CD14-positive monocyte (primary cell): ENCODE measurements around the gene VAMP4. TPM values are rescaled to one million over a fixed set of nuclear protein-coding genes. Genes with fewer than 3 reads are reported as not detected.

Experiments
- DNase-seq, 3 donors: peaks; one replicate each; pipeline ENCODE4 v3.0.0-alpha.2; 2011 to 2022
- H2AFZ ChIP-seq: 2 replicates; pipeline ENCODE4 v1.6.0; 2012; ENCODE audit warnings: mild to moderate bottlenecking, low read depth, low read length, inconsistent platforms; ENCODE audit not compliant: insufficient read depth, poor library complexity, severe bottlenecking
- H3K27ac ChIP-seq, 2 donors: 1 replicate in 1 of 2; 2 replicates in 1 of 2; pipeline ENCODE4 v1.5.1; 2012 to 2013; ENCODE audit warnings: low read length in 2 of 2, control low read depth in 1 of 2, inconsistent platforms in 1 of 2, low read depth in 1 of 2, mild to moderate bottlenecking in 1 of 2
- H3K27me3 ChIP-seq, 2 donors: one replicate each; pipeline versions ENCODE4 v1.6.0 to v1.6.1; 2011 to 2013; ENCODE audit warnings: low read length in 2 of 2; ENCODE audit not compliant: control insufficient read depth in 2 of 2, insufficient read depth in 2 of 2
- H3K36me3 ChIP-seq, 2 donors: replicated peaks in 1 of 2; 1 replicate in 1 of 2; 2 replicates in 1 of 2; pipeline versions ENCODE4 v1.5.1 to v1.6.1; 2012 to 2013; ENCODE audit warnings: low read length in 2 of 2, control low read depth in 1 of 2, inconsistent platforms in 1 of 2, mild to moderate bottlenecking in 1 of 2; ENCODE audit not compliant: insufficient read depth in 2 of 2, control insufficient read depth in 1 of 2
- H3K4me1 ChIP-seq, 2 donors: 1 replicate in 1 of 2; 2 replicates in 1 of 2; pipeline versions ENCODE4 v1.5.1 to v1.6.1; 2012 to 2013; ENCODE audit warnings: low read length in 2 of 2, control low read depth in 1 of 2, inconsistent platforms in 1 of 2, mild to moderate bottlenecking in 1 of 2, moderate library complexity in 1 of 2; ENCODE audit not compliant: insufficient read depth in 2 of 2, control insufficient read depth in 1 of 2
- H3K4me2 ChIP-seq: replicated peaks from 2 replicates; pipeline ENCODE3; 2012; ENCODE audit warnings: low read length, moderate library complexity, mild to moderate bottlenecking; ENCODE audit not compliant: poor library complexity, severe bottlenecking; ENCODE audit errors: extremely low read depth
- H3K4me3 ChIP-seq, 3 experiments: fragments of 200-600 bp in 1 of 3; sonication (generic) in 1 of 3; replicated peaks in 1 of 3; 1 replicate in 2 of 3; 2 replicates in 1 of 3; pipeline ENCODE4 v1.5.1; 2011 to 2013; ENCODE audit warnings: low read length in 3 of 3, mild to moderate bottlenecking in 3 of 3, control low read depth in 2 of 3, low read depth in 2 of 3, inconsistent platforms in 1 of 3, moderate library complexity in 1 of 3
- H3K79me2 ChIP-seq: 2 replicates; pipeline ENCODE4 v1.6.0; 2012; ENCODE audit warnings: mild to moderate bottlenecking, control low read depth, inconsistent platforms, low read length, moderate library complexity; ENCODE audit not compliant: insufficient read depth
- H3K9ac ChIP-seq: 2 replicates; pipeline ENCODE4 v1.6.0; 2017; ENCODE audit warnings: low read length, mild to moderate bottlenecking; ENCODE audit not compliant: insufficient read depth, poor library complexity, severe bottlenecking
- H3K9me3 ChIP-seq, 2 donors: replicated peaks in 1 of 2; 1 replicate in 1 of 2; 2 replicates in 1 of 2; pipeline versions ENCODE4 v1.5.1 to v1.6.1; 2012 to 2013; ENCODE audit warnings: low read length in 2 of 2, control low read depth in 1 of 2; ENCODE audit not compliant: control insufficient read depth in 1 of 2, insufficient read depth in 1 of 2
- H4K20me1 ChIP-seq: 2 replicates; pipeline ENCODE4 v1.6.0; 2012; ENCODE audit warnings: mild to moderate bottlenecking, low read length, control low read depth, moderate library complexity; ENCODE audit not compliant: insufficient read depth
- H3K27ac Mint-ChIP-seq, 7 donors: one replicate each; pipeline ENCODE4 v1.8.0; 2020; ENCODE audit warnings: mild to moderate bottlenecking in 7 of 7, mixed read lengths in 7 of 7, moderate library complexity in 6 of 7, inconsistent platforms in 2 of 7
- H3K27me3 Mint-ChIP-seq, 3 donors: one replicate each; pipeline ENCODE4 v1.8.0; 2021 to 2022; ENCODE audit warnings: low read depth in 3 of 3, mild to moderate bottlenecking in 3 of 3, mixed read lengths in 3 of 3, moderate library complexity in 3 of 3, inconsistent platforms in 1 of 3
- H3K36me3 Mint-ChIP-seq, 2 donors: one replicate each; pipeline ENCODE4 v1.8.0; 2020; ENCODE audit warnings: mixed read lengths in 2 of 2, inconsistent platforms in 1 of 2, mild to moderate bottlenecking in 1 of 2
- H3K4me1 Mint-ChIP-seq: one replicate; pipeline ENCODE4 v1.8.0; 2020; ENCODE audit warnings: mild to moderate bottlenecking, mixed read lengths
- H3K4me3 Mint-ChIP-seq, 2 donors: one replicate each; pipeline ENCODE4 v1.8.0; 2020; ENCODE audit warnings: mild to moderate bottlenecking in 2 of 2, mixed read lengths in 2 of 2, moderate library complexity in 1 of 2
- H3K9me3 Mint-ChIP-seq, 7 donors: one replicate each; pipeline ENCODE4 v1.8.0; 2020 to 2022; ENCODE audit warnings: mixed read lengths in 7 of 7, mild to moderate bottlenecking in 6 of 7, moderate library complexity in 6 of 7, inconsistent platforms in 2 of 7
- CTCF ChIP-seq: fragments of 200-600 bp; IDR thresholded peaks from one replicate; pipeline ENCODE4 v1.8.0; 2022; ENCODE audit warnings: antibody characterized with exemption, mild to moderate bottlenecking
- WGBS: methylation state at CpG from one replicate; pipeline ENCODE4 v1.1.5; 2013; ENCODE audit warnings: missing lambda C conversion rate; ENCODE audit not compliant: insufficient coverage; 5-methylcytosine and 5-hydroxymethylcytosine counted together
- intact Hi-C, 2 donors: fragments of 100-400 bp; cut with micrococcal nuclease; formaldehyde crosslinking; loops; one replicate each; pipeline versions ENCODE4 v1.15.0 to v1.15.1; 2023
- polyA plus RNA-seq, 3 donors: library from polyadenylated mRNA; depleted of rRNA in 1 of 3; unstranded in 2 of 3; stranded (reverse) in 1 of 3; fragments of 300-500 nt in 2 of 3; fragments of >200 nt in 1 of 3; fragmentation: Illumina TruSeq in 2 of 3; gene quantifications; 1 replicate in 2 of 3; 2 replicates in 1 of 3; pipeline ENCODE4 v1.2.3, GENCODE V29; 2012 to 2021

The VAMP4 gene
- polyA plus RNA-seq, 3 donors = 13.3 to 19.5 (median 18.8) TPM

- Mint-ChIP-seq H3K4me1 (peaks cover 13% of the 10 kb centered on the region), H3K36me3 (no peaks in the 10 kb centered on the region), H3K9me3 (peaks cover 0 to 1% (median 0%) of the 10 kb centered on the region in 7 donors), H3K4me3 (no peak overlapping the region), H3K27ac (no peak overlapping the region), H3K27me3 (peaks cover 0 to 4% (median 3%) of the 10 kb centered on the region in 3 donors)
- Histone ChIP-seq H3K4me3 (no peak overlapping the region), H3K27ac (no peak overlapping the region), H3K27me3 (no peaks in the 10 kb centered on the region), H3K4me2 (no peak overlapping the region), H3K4me1 (peaks cover 12 to 13% of the 10 kb centered on the region in 2 donors), H3K9ac (no peak overlapping the region), H3K9me3 (no peaks in the 10 kb centered on the region), H4K20me1 (no peaks in the 10 kb centered on the region), H3K36me3 (no peaks in the 10 kb centered on the region), H2AFZ (no peak overlapping the region), H3K79me2 (no peaks in the 10 kb centered on the region)
- no peak for DNase-seq
- no peak for TF ChIP-seq CTCF
- 91% methylated on average over 4 of the region's 6 CpGs for WGBS
- intact Hi-C loops = no loop called here
Measured at GRCh38 chr1:171762143-171762563, 20.3 kb upstream of the VAMP4 start.

- no peaks in the 10 kb centered on the region for H3K4me1 Mint-ChIP-seq
- no peak overlapping the region for H2AFZ ChIP-seq
- no peak for TF ChIP-seq CTCF
Measured at GRCh38 chr1:171758011-171758410, 16.1 kb upstream of the VAMP4 start.

More at GRCh38 chr1:171758011-171758410, 16.1 kb upstream of the VAMP4 start:
- Histone ChIP-seq H3K4me3 (no peak overlapping the region), H3K79me2 (no peaks in the 10 kb centered on the region), H3K9me3 (no peaks in the 10 kb centered on the region), H3K9ac (no peak overlapping the region), H4K20me1 (no peaks in the 10 kb centered on the region), H3K4me2 (no peak overlapping the region), H3K27ac (no peak overlapping the region), H3K36me3 (no peaks in the 10 kb centered on the region), H3K4me1 (no peaks in the 10 kb centered on the region), H3K27me3 (no peaks in the 10 kb centered on the region)
- Mint-ChIP-seq H3K4me3 (no peak overlapping the region), H3K9me3 (peaks cover 0 to 6% (median 0%) of the 10 kb centered on the region in 7 donors), H3K27ac (no peak overlapping the region), H3K36me3 (no peaks in the 10 kb centered on the region), H3K27me3 (peaks cover 0 to 3% (median 3%) of the 10 kb centered on the region in 3 donors)
- intact Hi-C loops = no loop called here
- DNase-seq = no peak
